K562 (cell line): ENCODE measurements around the gene PATL1. TPM values are rescaled to one million over a fixed set of nuclear protein-coding genes. Genes with fewer than 3 reads are reported as not detected.

Experiments
- ATAC-seq: fragments of 200-7000 bp; cut with Tn5 transposase; 3 replicates; pipeline ENCODE4 v1.9.1; 2020; ENCODE audit warnings: moderate library complexity
- BruUV-seq: library from RNA; stranded (reverse); fragments of 400-500 nt; replicated peaks from 2 replicates; lab custom pipeline; 2021; lab: Mats Ljungman, UMichigan
- CTCF ChIA-PET: fragments of 300-600 bp; formaldehyde crosslinking; extraction: SDS; loops from one replicate; lab custom pipeline; 2021; ENCODE audit warnings: low intra/inter-chr PET ratio; lab: Yijun Ruan, JAX
- POLR2A ChIA-PET: fragments of 300-600, 350-650 bp; sonication (Branson Sonifier 250); formaldehyde crosslinking; extraction: SDS; loops from one replicate; lab custom pipeline; 2021; ENCODE audit warnings: antibody characterized with exemption, inconsistent platforms; lab: Yijun Ruan, JAX
- DNase-seq, 4 experiments: peaks; one replicate each; pipeline versions ENCODE4 v3.0.0 to v3.0.0-alpha.2; 2011 to 2018; ENCODE audit warnings: low spot score in 3 of 4, mixed read lengths in 3 of 4; ENCODE audit errors: extremely low read depth in 1 of 4
- FAIRE-seq: peaks from 2 replicates; lab custom pipeline; 2011; peaks lifted over from hg19 to GRCh38; lab: Jason Lieb, UNC
- H2AFZ ChIP-seq: 2 replicates; pipeline ENCODE4 v1.6.0; 2011; ENCODE audit warnings: low read depth, low read length, control low read depth, inconsistent platforms
- H3K27ac ChIP-seq: fragments of 200-600 bp; 3 replicates; pipeline ENCODE4 v1.8.0; 2011; ENCODE audit warnings: low read depth, mild to moderate bottlenecking, control low read depth, inconsistent platforms, low read length, moderate library complexity, mixed read lengths; ENCODE audit errors: extremely low read depth
- H3K27me3 ChIP-seq, 2 experiments: fragments of 300-600 bp in 1 of 2; 2 replicates in 1 of 2; 3 replicates in 1 of 2; pipeline versions ENCODE4 v1.6.0 to v1.8.0; 2011; ENCODE audit warnings: inconsistent platforms in 2 of 2, low read length in 2 of 2, mild to moderate bottlenecking in 1 of 2, mixed read lengths in 1 of 2, moderate library complexity in 1 of 2; ENCODE audit not compliant: control insufficient read depth in 2 of 2, insufficient read depth in 2 of 2
- H3K36me3 ChIP-seq: fragments of 300-600 bp; 3 replicates; pipeline ENCODE4 v1.8.0; 2011; ENCODE audit warnings: mild to moderate bottlenecking, low read length, inconsistent platforms; ENCODE audit not compliant: control insufficient read depth, insufficient read depth
- H3K4me1 ChIP-seq, 2 experiments: fragments of 200-600 bp in 1 of 2; replicated peaks in 1 of 2; 2 replicates in 1 of 2; 3 replicates in 1 of 2; pipeline versions ENCODE4 v1.5.1 to v1.8.0; 2011; ENCODE audit warnings: inconsistent platforms in 2 of 2, low read length in 2 of 2, mild to moderate bottlenecking in 1 of 2, mixed read lengths in 1 of 2, moderate library complexity in 1 of 2; ENCODE audit not compliant: control insufficient read depth in 2 of 2, insufficient read depth in 2 of 2
- H3K4me2 ChIP-seq: 2 replicates; pipeline ENCODE4 v1.6.1; 2011; ENCODE audit warnings: low read length, control low read depth, inconsistent platforms, mixed read lengths; ENCODE audit not compliant: insufficient read depth
- H3K4me3 ChIP-seq: fragments of 200-600 bp; sonication (generic), shearing (Covaris generic); 2 replicates; pipeline ENCODE4 v1.5.1; 2016; ENCODE audit warnings: control low read depth, inconsistent platforms
- H3K79me2 ChIP-seq: fragments of 200-600 bp; 3 replicates; pipeline ENCODE4 v1.8.0; 2011; ENCODE audit warnings: low read length, inconsistent platforms; ENCODE audit not compliant: control insufficient read depth, insufficient read depth
- H3K9ac ChIP-seq, 2 experiments: 2 replicates each; pipeline versions ENCODE4 v1.6.0 to v1.6.1; 2011; ENCODE audit warnings: low read depth in 2 of 2, low read length in 2 of 2, control low read depth in 1 of 2, inconsistent platforms in 1 of 2, mild to moderate bottlenecking in 1 of 2, mixed read lengths in 1 of 2; ENCODE audit not compliant: insufficient read depth in 1 of 2
- H3K9me1 ChIP-seq: one replicate; pipeline ENCODE4 v1.6.0; 2011; ENCODE audit warnings: inconsistent platforms, mild to moderate bottlenecking, low read length, moderate library complexity; ENCODE audit not compliant: control insufficient read depth, insufficient read depth
- H3K9me3 ChIP-seq: replicated peaks from 2 replicates; pipeline ENCODE4 v1.5.1; 2011; ENCODE audit warnings: low read depth, low read length, inconsistent platforms; ENCODE audit not compliant: control insufficient read depth, insufficient read depth
- H4K20me1 ChIP-seq: replicated peaks from 2 replicates; pipeline ENCODE4 v1.6.1; 2011; ENCODE audit warnings: low read length, inconsistent platforms, mixed read lengths; ENCODE audit not compliant: control insufficient read depth, insufficient read depth
- ARID1B ChIP-seq: fragments of 450-650 bp; IDR thresholded peaks from 2 replicates; pipeline ENCODE4 v1.6.1; 2016; ENCODE audit warnings: antibody characterized with exemption, mild to moderate bottlenecking, inconsistent platforms
- BRD4 ChIP-seq: fragments of 200-600 bp; sonication (generic); IDR thresholded peaks from 2 replicates; pipeline ENCODE4 v1.6.1; 2017; ENCODE audit warnings: inconsistent platforms
- CBFA2T2 ChIP-seq: fragments of 450-650 bp; conservative IDR thresholded peaks from 2 replicates; pipeline ENCODE4 v1.6.1; 2017; ENCODE audit warnings: mild to moderate bottlenecking
- CBFA2T3 ChIP-seq: fragments of 450-650 bp; IDR thresholded peaks from 2 replicates; pipeline ENCODE4 v1.6.1; 2017
- CLOCK ChIP-seq: fragments of 250-450 bp; sonication (Bioruptor Pico); IDR thresholded peaks from 2 replicates; pipeline ENCODE4 v1.4.0; 2020; ENCODE audit warnings: mild to moderate bottlenecking, moderate library complexity, borderline replicate concordance
- FIP1L1 ChIP-seq: fragments of 200-400 bp; formaldehyde crosslinking; IDR thresholded peaks from 2 replicates; pipeline ENCODE4 v1.6.1; 2018; ENCODE audit warnings: mild to moderate bottlenecking, low read depth, low read length; ENCODE audit not compliant: poor library complexity, severe bottlenecking
- FOSL1 ChIP-seq: fragments of 200-800 bp; sonication (Bioruptor generic); conservative IDR thresholded peaks from 2 replicates; pipeline ENCODE4 v1.6.1; 2016; ENCODE audit warnings: missing genetic modification characterization, missing compliant biosample characterization
- HDAC3 ChIP-seq: fragments of 450-650 bp; IDR thresholded peaks from 2 replicates; pipeline ENCODE4 v1.6.1; 2018; ENCODE audit warnings: borderline replicate concordance, mild to moderate bottlenecking, moderate library complexity; ENCODE audit not compliant: partially characterized antibody
- HMBOX1 ChIP-seq: sonication (generic); IDR thresholded peaks from 2 replicates; pipeline ENCODE4 v1.6.1; 2016
- HNRNPLL ChIP-seq: fragments of 200-400 bp; formaldehyde crosslinking; IDR thresholded peaks from 2 replicates; pipeline ENCODE4 v1.6.1; 2017; ENCODE audit warnings: low read length, low read depth, mild to moderate bottlenecking; ENCODE audit not compliant: poor library complexity, severe bottlenecking
- HOXB6 ChIP-seq: fragments of 250-450 bp; sonication (Bioruptor Pico); IDR thresholded peaks from 2 replicates; pipeline ENCODE4 v1.5.1; 2022; ENCODE audit warnings: mild to moderate bottlenecking, borderline replicate concordance
- KDM1A ChIP-seq, 2 experiments: fragments of 450-650 bp; IDR thresholded peaks; 2 replicates each; pipeline ENCODE4 v1.6.1; 2016; ENCODE audit warnings: mild to moderate bottlenecking in 2 of 2
- RBM39 ChIP-seq: fragments of 200-400 bp; formaldehyde crosslinking; optimal IDR thresholded peaks from 2 replicates; pipeline ENCODE3; 2018; ENCODE audit warnings: low read depth, low read length
- RCOR1 ChIP-seq, 2 experiments: IDR thresholded peaks; 2 replicates each; pipeline ENCODE4 v1.6.1; 2012; ENCODE audit warnings: low read depth in 2 of 2, low read length in 2 of 2, borderline replicate concordance in 1 of 2, improper control_type of control experiment in 1 of 2
- TAL1 ChIP-seq: fragments of 450-650 bp; IDR thresholded peaks from 2 replicates; pipeline ENCODE4 v1.6.1; 2016; ENCODE audit warnings: mild to moderate bottlenecking
- TCF3 ChIP-seq: sonication (generic); formaldehyde crosslinking; IDR thresholded peaks from 2 replicates; pipeline ENCODE4 v1.4.0; 2020; ENCODE audit warnings: mild to moderate bottlenecking, missing genetic modification reagents
- TEAD4 ChIP-seq, 2 experiments: sonication (generic) in 1 of 2; formaldehyde crosslinking in 1 of 2; IDR thresholded peaks; 2 replicates each; pipeline versions ENCODE4 v1.6.1 to v1.8.0; 2012 to 2022; ENCODE audit warnings: borderline replicate concordance in 1 of 2, inconsistent platforms in 1 of 2, low read length in 1 of 2, mild to moderate bottlenecking in 1 of 2, missing genetic modification reagents in 1 of 2
- XRCC3 ChIP-seq: fragments of 450-650 bp; IDR thresholded peaks from 2 replicates; pipeline ENCODE4 v1.6.1; 2017; ENCODE audit warnings: mild to moderate bottlenecking, moderate library complexity
- WGBS: fragments of 100-300 bp; shearing (Covaris generic); methylation state at CpG from one replicate; pipeline ENCODE4 v1.1.6; 2016; ENCODE audit warnings: low coverage, mixed read lengths; ENCODE audit not compliant: insufficient coverage; ENCODE audit errors: missing lambda C conversion rate; 5-methylcytosine and 5-hydroxymethylcytosine counted together
- in situ Hi-C: fragments of 300-500 bp; cut with MboI; formaldehyde crosslinking; loops from 4 replicates; pipeline ENCODE4 v1.15.0; 2018; ENCODE audit warnings: inconsistent platforms, mixed read lengths
- intact Hi-C: fragments of 100-400 bp; cut with micrococcal nuclease; formaldehyde crosslinking; loops from 2 replicates; pipeline ENCODE4 v1.14.2; 2022
- polyA plus RNA-seq, 8 experiments: library from polyadenylated mRNA; depleted of rRNA in 4 of 8; stranded (reverse) in 5 of 8; unstranded in 3 of 8; fragments of >200 nt; fragmentation: Nextera tagmentation in 2 of 8; fragmentation: Illumina TruSeq in 1 of 8; extraction: Ambion mirVana in 2 of 8; extraction: Trizol in 1 of 8; gene quantifications; 2 replicates each; pipeline versions ENCODE4 v1.2.1 to v1.2.3, GENCODE V29; 2011 to 2014; ENCODE audit warnings: inconsistent platforms in 1 of 8, missing spikeins in 1 of 8
- total RNA-seq, 7 experiments: library from RNA; depleted of rRNA in 6 of 7; stranded (reverse); fragments of >200 nt in 6 of 7; fragmentation: Illumina TruSeq in 2 of 7; extraction: Trizol in 2 of 7; gene quantifications; 2 replicates each; pipeline versions ENCODE4 v1.2.1 to v1.2.3, GENCODE V29; 2011 to 2021; ENCODE audit warnings: low replicate concordance in 1 of 7

Gene PATL1
- total and polyA plus RNA-seq, 9 of the 15 experiments (the other 6 are each of a cell fraction or from before 2014, with no cell fraction given): 3.2 to 48.0 (median 16.4) TPM

GRCh38 chr11:59710136-59710847 lies 41.5 kb upstream of the PATL1 start:
- Histone ChIP-seq H3K27me3 (peaks cover 0 to 5% of the 10 kb centered on the region in 2 experiments; a peak in 2 of 5 replicates), H3K27ac (no peak overlapping the region), H3K9ac (no peak overlapping the region), H3K4me2 (no peak overlapping the region), H3K4me1 (peaks cover 0 to 17% of the 10 kb centered on the region in 2 experiments; a peak in 3 of 5 replicates), H3K79me2 (no peaks in the 10 kb centered on the region), H3K9me1 (no peaks in the 10 kb centered on the region), H3K9me3 (no peaks in the 10 kb centered on the region), H4K20me1 (no peaks in the 10 kb centered on the region), H2AFZ (no peak overlapping the region), H3K4me3 (no peak overlapping the region), H3K36me3 (no peaks in the 10 kb centered on the region)
- 17% methylated on average over 3 of the region's 3 CpGs for WGBS
- peak in 2 of 4 experiments; percentile 27 to 62 for DNase-seq
- no TSS peak for BruUV-seq
- intact Hi-C loops (no loop called here), in situ Hi-C loops (no loop called here)
- ATAC-seq: peak; percentile 75
- ChIA-PET CTCF (no interaction called here), POLR2A (no interaction called here)
- FAIRE-seq: no peak
- TF ChIP-seq HNRNPLL (no peak), RCOR1 (IDR thresholded peaks at IDR 0.05; ENCODE audit: borderline replicate concordance in 1 of 2, low read depth in 2 of 2, low read length in 2 of 2) (peak in 1 of 2 experiments; percentile 54; a peak in 1 of 4 replicates), CBFA2T3 (peak; percentile 73), HOXB6 (CRISPR knock-in tag) (no peak), TEAD4 (IDR thresholded peaks at IDR 0.05; ENCODE audit: low read length) (peak; percentile 64; the same call in 1 of the 2 replicates), TEAD4 (CRISPR knock-in tag; IDR thresholded peaks at IDR 0.05; ENCODE audit: borderline replicate concordance) (no peak), ARID1B (peak; percentile 53; the same call in 1 of the 2 replicates), HMBOX1 (peak; percentile 79), XRCC3 (no peak), BRD4 (no peak), FOSL1 (0 out of 2 replicates have a peak, but pooled peaks have one; percentile 27), KDM1A (IDR thresholded peaks at IDR 0.05) (peak; percentile 66 to 72; a peak in 3 of 4 replicates), HDAC3 (no peak), CLOCK (no peak), RBM39 (no peak), TCF3 (peak; percentile 38; the same call in 1 of the 2 replicates), FIP1L1 (no peak), CBFA2T2 (peak; percentile 37; the same call in 1 of the 2 replicates), TAL1 (peak; percentile 32; the same call in 1 of the 2 replicates)
